HuH-7 (cell line): Measurements from ENCODE around the gene CFAP157.
"Not testable (repeated sequence)": the region's sequence is repeated elsewhere in the genome, so short reads cannot be mapped to it uniquely, and the experiment has no call there.

Source experiments
- DNase-seq: peaks from one replicate; pipeline ENCODE4 v3.0.0; 2011; ENCODE audit warnings: low spot score

The CFAP157 gene

GRCh38 chr9:127735530-127736185 is 28.9 kb downstream of the CFAP157 start:
- DNase-seq: no peak

DNA sequence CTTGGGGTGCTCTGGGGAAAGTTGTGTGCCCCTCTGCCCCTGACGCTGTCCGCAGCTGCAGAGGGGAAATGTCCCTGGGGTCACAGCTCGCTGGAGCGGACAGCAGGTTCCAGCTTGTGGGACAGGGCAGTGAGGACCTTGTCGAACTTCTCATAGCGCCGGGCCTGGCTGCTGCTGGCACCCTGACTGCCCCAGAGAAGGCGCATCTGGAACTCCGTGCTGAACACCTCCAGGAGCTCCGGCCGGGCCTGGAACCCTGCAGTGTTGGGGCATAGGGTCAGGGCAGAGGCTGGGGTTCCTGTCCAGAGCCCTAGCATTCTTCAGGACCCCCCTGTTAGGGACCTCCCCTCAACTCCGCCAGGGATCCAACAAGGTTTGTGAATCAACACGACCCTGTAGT is 31.9 kb downstream of the CFAP157 start:
- no peak for DNase-seq

- no peak for DNase-seq
Observed at GRCh38 chr9:127739614-127740330, 33.0 kb downstream of the CFAP157 start.

DNA sequence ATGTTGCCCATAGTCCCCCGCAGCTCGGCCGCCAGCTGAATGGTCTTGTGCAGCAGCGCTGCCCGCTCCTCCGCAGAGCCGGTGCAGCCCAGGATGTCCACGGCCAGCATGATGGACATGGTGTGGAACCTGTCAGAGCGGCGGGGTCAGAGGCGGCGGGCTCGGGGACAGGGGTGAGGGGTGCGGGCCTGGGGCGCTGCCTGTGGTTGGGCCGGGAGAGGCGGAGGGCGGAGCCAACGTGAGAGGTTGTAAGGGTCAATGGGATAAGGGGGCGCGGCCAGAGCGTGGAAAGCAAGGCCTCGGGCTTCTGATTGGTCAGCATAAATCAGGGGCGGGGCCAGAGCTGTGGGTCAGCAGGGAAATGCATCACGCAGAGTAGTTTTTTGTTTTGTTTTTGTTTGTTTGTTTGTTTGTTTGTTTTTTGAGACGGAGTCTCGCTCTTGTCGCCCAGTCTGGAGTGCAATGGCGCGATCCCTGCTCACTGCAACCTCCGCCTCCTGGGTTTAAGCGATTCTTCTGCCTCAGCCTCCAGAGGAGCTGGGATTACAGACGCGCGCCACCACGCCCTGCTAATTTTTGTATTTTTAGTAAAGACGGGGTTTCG is 35.1 kb downstream of the CFAP157 start:
- DNase-seq: peak; percentile 96

GRCh38 chr9:127742435-127743088 is 35.8 kb downstream of the CFAP157 start:
- DNase-seq: peak; percentile 97

- no peak for DNase-seq
Observed at GRCh38 chr9:127744398-127745110, 37.8 kb downstream of the CFAP157 start.

- peak; percentile 48 for DNase-seq
Observed at GRCh38 chr9:127746959-127747569, 40.3 kb downstream of the CFAP157 start.

GRCh38 chr9:127749090-127749787 is 42.5 kb downstream of the CFAP157 start:
- no peak for DNase-seq

DNA sequence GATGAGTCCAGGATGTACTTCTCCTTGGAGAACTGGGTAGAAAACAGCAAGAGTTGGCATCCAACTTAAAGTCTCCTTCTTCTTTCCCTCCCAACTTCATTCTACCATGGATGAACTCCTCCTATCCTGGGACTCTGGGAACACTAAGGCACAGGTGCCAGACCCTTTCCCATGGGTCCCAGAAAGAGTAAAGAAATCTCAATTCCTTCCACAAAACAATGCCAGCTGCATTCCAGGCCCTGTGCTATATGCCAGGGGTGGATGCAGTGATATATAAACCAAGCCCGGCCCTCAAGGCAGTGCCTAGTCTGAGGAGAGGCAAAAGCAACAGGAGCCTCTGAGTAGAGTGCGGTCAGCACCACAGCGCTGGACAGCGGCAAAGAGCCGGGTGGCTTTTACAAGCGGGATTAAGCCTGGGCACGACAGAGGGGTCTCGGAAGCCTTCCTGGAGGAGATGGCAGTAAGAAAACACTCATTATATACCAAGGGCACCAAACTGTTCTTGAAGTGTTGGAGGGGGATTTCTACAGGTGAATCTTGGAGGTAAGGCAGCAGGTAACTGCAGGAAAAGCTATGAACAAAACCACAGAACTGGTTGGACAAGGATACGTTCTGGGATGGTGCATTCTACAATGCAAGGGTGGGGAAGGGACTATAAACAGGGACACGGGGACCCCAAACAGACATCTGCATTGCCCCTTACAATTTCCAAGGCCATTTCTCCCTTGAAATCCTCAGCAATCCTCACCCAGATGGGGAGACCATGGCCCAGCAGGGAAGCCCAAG is 44.7 kb downstream of the CFAP157 start:
- peak; percentile 75 for DNase-seq

- DNase-seq: no peak
Observed at GRCh38 chr9:127753148-127753547, 46.4 kb downstream of the CFAP157 start.

GRCh38 chr9:127753622-127754021 is 46.8 kb downstream of the CFAP157 start:
- DNase-seq: no peak

GRCh38 chr9:127754099-127755060 is 47.6 kb downstream of the CFAP157 start:
- no peak for DNase-seq

DNA sequence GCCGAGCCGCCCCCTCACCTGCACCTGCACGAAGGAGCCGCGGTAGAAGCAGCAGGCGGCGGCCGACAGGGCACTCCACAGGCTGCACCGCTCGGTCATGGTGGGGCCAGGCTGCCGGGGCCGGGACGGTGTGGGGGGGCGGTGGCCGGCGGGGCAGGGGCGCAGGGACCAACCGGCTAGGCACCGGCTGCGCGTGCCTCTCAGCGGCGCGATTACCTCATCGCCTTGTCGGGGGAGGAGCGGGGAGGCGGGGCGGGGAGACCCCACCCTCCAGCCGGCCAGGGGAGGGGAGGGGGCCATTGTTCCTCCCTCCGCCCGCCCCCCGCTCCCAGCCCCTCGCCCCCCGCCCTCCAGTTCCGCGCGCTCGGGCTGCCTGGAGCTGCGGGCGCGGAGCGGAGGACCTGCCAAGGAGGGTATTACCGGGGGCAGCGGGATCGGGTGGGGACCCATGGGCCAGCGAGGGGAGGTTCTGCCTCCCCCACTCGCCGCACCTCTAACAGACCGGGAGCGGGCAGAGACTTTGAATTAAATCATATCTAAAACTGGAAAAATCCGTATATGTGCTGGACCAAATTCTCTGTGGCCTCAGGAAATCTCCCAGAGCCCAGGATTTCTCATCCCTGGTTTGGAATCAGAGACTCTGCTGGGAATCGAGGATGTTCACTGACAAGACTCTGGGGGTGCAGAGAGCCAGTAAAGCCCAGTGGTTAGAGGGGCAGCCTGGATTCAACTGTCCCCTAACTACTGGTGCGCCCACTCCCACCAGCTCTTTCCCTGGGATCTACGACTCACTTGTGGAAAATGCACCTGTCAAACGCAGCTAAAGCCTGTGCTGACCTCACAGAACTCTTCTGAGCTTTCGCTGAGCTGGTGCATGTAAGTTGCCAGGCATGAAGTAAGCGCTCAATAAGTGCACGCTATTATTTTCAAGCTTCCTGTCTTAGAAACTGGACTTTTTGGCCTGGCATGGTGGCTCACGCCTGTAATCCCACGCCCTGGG is 48.6 kb downstream of the CFAP157 start:
- no peak for DNase-seq

- no peak for DNase-seq
Observed at GRCh38 chr9:127756233-127756632, 49.4 kb downstream of the CFAP157 start.

DNA sequence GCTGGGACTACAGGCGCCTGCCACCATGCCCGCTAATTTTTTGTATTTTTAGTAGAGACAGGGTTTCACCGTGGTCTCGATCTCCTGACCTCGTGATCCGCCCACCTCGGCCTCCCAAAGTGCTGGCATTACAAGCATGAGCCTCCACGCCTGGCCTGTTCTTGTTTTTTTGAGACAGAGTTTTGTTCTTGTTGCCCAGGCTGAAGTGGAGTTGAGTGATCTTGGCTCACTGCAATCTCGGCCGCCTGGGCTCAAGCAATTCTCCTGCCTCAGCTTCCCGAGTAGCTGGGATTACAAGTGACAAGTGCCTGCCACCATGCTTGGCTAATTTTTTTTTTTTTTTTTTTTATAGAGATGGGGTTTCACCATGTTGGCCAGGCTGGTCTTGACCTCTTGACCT is 50.0 kb downstream of the CFAP157 start:
- DNase-seq: not testable (repeated sequence)

- no peak for DNase-seq
Observed at GRCh38 chr9:127758843-127759242, 52.1 kb downstream of the CFAP157 start.

DNA sequence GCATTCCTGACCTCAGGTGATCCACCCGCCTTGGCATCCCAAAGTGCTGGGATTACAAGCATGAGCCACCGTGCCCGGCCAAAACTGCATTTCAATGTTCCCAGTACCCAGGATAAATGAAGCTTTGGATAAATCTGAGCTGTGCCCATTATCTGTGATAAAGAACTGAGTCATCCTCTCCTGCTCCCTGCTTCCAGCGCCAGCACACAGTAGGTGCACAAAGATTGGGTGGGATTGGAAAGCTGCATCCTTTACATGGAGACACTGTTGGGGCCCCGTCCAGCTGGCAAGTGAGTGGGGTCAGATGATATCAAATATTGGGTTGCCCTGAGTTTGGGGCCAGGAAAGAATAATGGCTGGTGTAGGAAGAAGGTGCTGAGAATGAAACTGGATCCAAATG is 54.3 kb downstream of the CFAP157 start:
- no peak for DNase-seq

DNA sequence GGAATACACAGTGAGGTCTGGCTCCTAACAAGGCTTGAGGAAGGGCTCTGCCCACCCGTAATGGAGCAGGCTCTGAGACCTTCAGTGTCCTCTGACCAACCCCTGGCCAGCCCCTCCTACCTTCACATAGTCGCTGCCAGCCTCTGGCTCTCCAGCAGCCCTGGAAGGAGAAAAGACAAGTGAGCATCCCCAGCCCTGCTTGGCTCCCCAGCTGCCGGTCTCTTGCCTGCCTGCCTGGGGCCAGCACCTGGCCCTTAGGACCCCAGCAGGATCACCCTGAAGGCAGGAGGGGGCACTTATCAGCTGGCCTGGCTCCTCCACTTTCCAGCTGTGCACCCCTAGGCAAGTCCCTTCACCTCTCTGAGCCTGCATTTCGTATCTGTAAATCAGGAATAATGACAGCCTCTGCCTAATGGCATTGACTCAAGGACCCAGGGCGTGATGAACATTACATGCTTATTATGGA is 54.7 kb downstream of the CFAP157 start:
- no peak for DNase-seq
